SK-N-SH (cell line): Measurements from ENCODE around the gene SCYGR1. TPM values are rescaled to one million over a fixed set of nuclear protein-coding genes. Genes with fewer than 3 reads are reported as not detected.

Experiments used
- CTCF ChIA-PET: fragments of 300-600, 350-600 bp; formaldehyde crosslinking; extraction: SDS; loops from one replicate; lab custom pipeline; 2021; lab: Yijun Ruan, JAX
- POLR2A ChIA-PET: fragments of 350-600 bp; sonication (Branson Sonifier 250); formaldehyde crosslinking; extraction: SDS; loops from one replicate; lab custom pipeline; 2020; ENCODE audit warnings: antibody characterized with exemption, inconsistent platforms; lab: Yijun Ruan, JAX
- DNase-seq: peaks from one replicate; pipeline ENCODE4 v3.0.0; 2012
- H2AFZ ChIP-seq: fragments of 200-600 bp; sonication (generic); 2 replicates; pipeline ENCODE4 v1.8.1; 2016; ENCODE audit warnings: antibody characterized with exemption, mild to moderate bottlenecking, low read depth
- H3F3A ChIP-seq: fragments of 200-600 bp; sonication (generic); replicated peaks from 2 replicates; pipeline ENCODE3; 2016; ENCODE audit warnings: antibody characterized with exemption, mild to moderate bottlenecking; ENCODE audit not compliant: insufficient read depth
- H3K27ac ChIP-seq, 2 experiments: fragments of 200-500 bp in 1 of 2; fragments of 200-600 bp in 1 of 2; sonication (Bioruptor generic) in 1 of 2; sonication (generic), shearing (Covaris generic) in 1 of 2; 2 replicates each; pipeline versions ENCODE4 v1.5.1 to v1.6.1; 2014 to 2016; ENCODE audit warnings: low read depth in 2 of 2, inconsistent platforms in 1 of 2, low read length in 1 of 2, mild to moderate bottlenecking in 1 of 2, mixed read lengths in 1 of 2
- H3K27me3 ChIP-seq: fragments of 200-600 bp; sonication (generic), shearing (Covaris generic); 2 replicates; pipeline ENCODE4 v1.6.1; 2016; ENCODE audit warnings: mixed run types; ENCODE audit not compliant: insufficient read depth
- H3K36me3 ChIP-seq, 2 experiments: fragments of 200-500 bp in 1 of 2; fragments of 200-600 bp in 1 of 2; sonication (Bioruptor generic) in 1 of 2; sonication (generic) in 1 of 2; replicated peaks in 1 of 2; 2 replicates each; pipeline versions ENCODE3 to v1.5.1; 2014 to 2016; ENCODE audit warnings: low read length in 1 of 2, mild to moderate bottlenecking in 1 of 2; ENCODE audit not compliant: insufficient read depth in 2 of 2, control insufficient read depth in 1 of 2
- H3K4me1 ChIP-seq, 2 experiments: fragments of 200-500 bp in 1 of 2; fragments of 200-600 bp in 1 of 2; sonication (Bioruptor generic) in 1 of 2; sonication (generic), shearing (Covaris generic) in 1 of 2; 2 replicates each; pipeline versions ENCODE4 v1.5.1 to v1.6.1; 2014 to 2016; ENCODE audit warnings: low read depth in 1 of 2, low read length in 1 of 2, mixed run types in 1 of 2; ENCODE audit not compliant: insufficient read depth in 2 of 2, control insufficient read depth in 1 of 2
- H3K4me2 ChIP-seq: fragments of 200-600 bp; sonication (generic), shearing (Covaris generic); 2 replicates; pipeline ENCODE4 v1.6.1; 2017; ENCODE audit warnings: mixed run types
- H3K4me3 ChIP-seq, 2 experiments: fragments of 200-500 bp in 1 of 2; fragments of 200-600 bp in 1 of 2; sonication (Bioruptor generic) in 1 of 2; sonication (generic), shearing (Covaris generic) in 1 of 2; 2 replicates each; pipeline versions ENCODE4 v1.5.1 to v1.8.1; 2014 to 2016; ENCODE audit warnings: low read depth in 2 of 2, inconsistent platforms in 1 of 2, low read length in 1 of 2, mild to moderate bottlenecking in 1 of 2, mixed read lengths in 1 of 2, moderate library complexity in 1 of 2
- H3K79me2 ChIP-seq: fragments of 200-600 bp; sonication (generic); 2 replicates; pipeline ENCODE4 v1.8.1; 2017; ENCODE audit warnings: mild to moderate bottlenecking; ENCODE audit not compliant: insufficient read depth
- H3K9ac ChIP-seq: fragments of 200-600 bp; sonication (generic); 2 replicates; pipeline ENCODE4 v1.6.1; 2017; ENCODE audit warnings: mixed run types
- H3K9me2 ChIP-seq: fragments of 200-600 bp; sonication (generic); 2 replicates; pipeline ENCODE4 v1.6.1; 2017; ENCODE audit warnings: mixed run types
- H3K9me3 ChIP-seq: fragments of 200-600 bp; sonication (generic); 2 replicates; pipeline ENCODE4 v1.6.1; 2017; ENCODE audit warnings: mixed run types, mild to moderate bottlenecking, moderate library complexity
- H4K20me1 ChIP-seq: fragments of 200-600 bp; sonication (generic); 2 replicates; pipeline ENCODE4 v1.6.1; 2017; ENCODE audit warnings: mild to moderate bottlenecking, mixed run types; ENCODE audit not compliant: insufficient read depth
- CHD2 ChIP-seq: fragments of 150-350 bp; IDR thresholded peaks from 2 replicates; pipeline ENCODE4 v1.6.1; 2018; ENCODE audit warnings: low read length; ENCODE audit not compliant: partially characterized antibody
- EP300 ChIP-seq, 2 experiments: IDR thresholded peaks; 2 replicates each; pipeline versions ENCODE4 v1.4.0 to v1.6.1; 2012; ENCODE audit warnings: borderline replicate concordance in 1 of 2, low read depth in 1 of 2, low read length in 1 of 2
- EZH2phosphoT487 ChIP-seq: fragments of 200-600 bp; sonication (generic); IDR thresholded peaks from 2 replicates; pipeline ENCODE4 v1.6.1; 2017; ENCODE audit warnings: low read depth, mixed run types, mild to moderate bottlenecking, antibody characterized with exemption, moderate library complexity, borderline replicate concordance
- FOSL2 ChIP-seq: IDR thresholded peaks from 2 replicates; pipeline ENCODE4 v1.4.0; 2012; ENCODE audit warnings: low read depth, mild to moderate bottlenecking, moderate library complexity, borderline replicate concordance
- FOXJ3 ChIP-seq: sonication (generic); formaldehyde crosslinking; IDR thresholded peaks from 2 replicates; pipeline ENCODE4 v1.5.1; 2020; ENCODE audit warnings: mild to moderate bottlenecking, missing genetic modification reagents
- GATA2 ChIP-seq: sonication (generic); formaldehyde crosslinking; IDR thresholded peaks from 2 replicates; pipeline ENCODE4 v1.5.0; 2020; ENCODE audit warnings: mild to moderate bottlenecking, missing genetic modification reagents
- MXI1 ChIP-seq: IDR thresholded peaks from 2 replicates; pipeline ENCODE4 v1.6.1; 2012; ENCODE audit warnings: mild to moderate bottlenecking, low read depth, low read length, improper control_type of control experiment
- POLR2AphosphoS5 ChIP-seq: IDR thresholded peaks from 2 replicates; pipeline ENCODE4 v1.6.1; 2012; ENCODE audit warnings: low read depth, low read length
- RAD21 ChIP-seq: IDR thresholded peaks from 2 replicates; pipeline ENCODE4 v1.6.1; 2012; ENCODE audit warnings: mild to moderate bottlenecking, low read length
- RFX5 ChIP-seq: IDR thresholded peaks from 2 replicates; pipeline ENCODE4 v1.6.1; 2012; ENCODE audit warnings: mild to moderate bottlenecking, improper control_type of control experiment, low read length
- RXRA ChIP-seq: IDR thresholded peaks from 2 replicates; pipeline ENCODE4 v1.4.0; 2012; ENCODE audit warnings: low read depth, mild to moderate bottlenecking, borderline replicate concordance
- SMC3 ChIP-seq: IDR thresholded peaks from 2 replicates; pipeline ENCODE4 v1.6.1; 2012; ENCODE audit warnings: low read depth, low read length, improper control_type of control experiment
- TCF12 ChIP-seq: IDR thresholded peaks from 2 replicates; pipeline ENCODE4 v1.4.0; 2012
- TEAD4 ChIP-seq: IDR thresholded peaks from 2 replicates; pipeline ENCODE4 v1.4.0; 2012; ENCODE audit warnings: mild to moderate bottlenecking, borderline replicate concordance; ENCODE audit not compliant: insufficient read depth
- YY1 ChIP-seq: IDR thresholded peaks from 2 replicates; pipeline ENCODE4 v1.4.0; 2012; ENCODE audit warnings: low read depth, mild to moderate bottlenecking
- WGBS: methylation state at CpG from one replicate; pipeline ENCODE4 v1.1.6; 2017; ENCODE audit warnings: low lambda C conversion rate; 5-methylcytosine and 5-hydroxymethylcytosine counted together
- polyA plus RNA-seq, 3 experiments: library from polyadenylated mRNA; depleted of rRNA; stranded (reverse); fragments of >200 nt; gene quantifications; 2 replicates each; pipeline ENCODE4 v1.2.3, GENCODE V29; 2012
- TF ChIP-seq, protein P1 (sequence below): IDR thresholded peaks from 2 replicates; pipeline ENCODE4 v1.4.0; 2012; ENCODE audit warnings: low read depth, borderline replicate concordance
- TF ChIP-seq, protein P2 (sequence below): IDR thresholded peaks from 2 replicates; pipeline ENCODE4; 2012
- TF ChIP-seq, protein P3 (sequence below): fragments of 150-350 bp; IDR thresholded peaks from 2 replicates; pipeline ENCODE4 v1.6.1; 2017; ENCODE audit warnings: antibody characterized with exemption, low read length, low read depth, borderline replicate concordance
- TF ChIP-seq, protein P4 (sequence below): IDR thresholded peaks from 2 replicates; pipeline ENCODE4 v1.4.0; 2012; ENCODE audit warnings: low read depth, borderline replicate concordance

Gene SCYGR1
- polyA plus RNA-seq, 1 of the 3 experiments (the other 2 are of a cell fraction): not detected

DNA sequence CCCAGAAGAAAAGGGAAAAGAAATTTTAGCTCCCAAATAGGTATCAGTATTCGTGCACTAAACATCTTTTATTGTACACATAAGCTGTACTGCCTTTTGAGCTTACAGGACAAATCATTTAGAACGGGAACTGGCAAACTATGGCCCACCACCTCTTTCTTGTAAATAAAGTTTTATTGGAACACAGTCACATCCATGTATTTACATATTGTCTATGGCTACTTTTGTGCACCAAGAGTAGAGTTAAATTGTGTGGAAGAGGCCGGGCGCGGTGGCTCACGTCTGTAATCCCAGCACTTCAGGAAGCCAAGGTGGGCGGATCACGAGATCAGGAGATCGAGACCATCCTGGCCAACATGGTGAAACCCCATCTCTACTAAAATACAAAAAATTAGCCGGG, 14.4 kb downstream of the SCYGR1 start:
- TF ChIP-seq, protein P1, sequence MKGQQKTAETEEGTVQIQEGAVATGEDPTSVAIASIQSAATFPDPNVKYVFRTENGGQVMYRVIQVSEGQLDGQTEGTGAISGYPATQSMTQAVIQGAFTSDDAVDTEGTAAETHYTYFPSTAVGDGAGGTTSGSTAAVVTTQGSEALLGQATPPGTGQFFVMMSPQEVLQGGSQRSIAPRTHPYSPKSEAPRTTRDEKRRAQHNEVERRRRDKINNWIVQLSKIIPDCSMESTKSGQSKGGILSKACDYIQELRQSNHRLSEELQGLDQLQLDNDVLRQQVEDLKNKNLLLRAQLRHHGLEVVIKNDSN: no peak
- TF ChIP-seq, protein P2, sequence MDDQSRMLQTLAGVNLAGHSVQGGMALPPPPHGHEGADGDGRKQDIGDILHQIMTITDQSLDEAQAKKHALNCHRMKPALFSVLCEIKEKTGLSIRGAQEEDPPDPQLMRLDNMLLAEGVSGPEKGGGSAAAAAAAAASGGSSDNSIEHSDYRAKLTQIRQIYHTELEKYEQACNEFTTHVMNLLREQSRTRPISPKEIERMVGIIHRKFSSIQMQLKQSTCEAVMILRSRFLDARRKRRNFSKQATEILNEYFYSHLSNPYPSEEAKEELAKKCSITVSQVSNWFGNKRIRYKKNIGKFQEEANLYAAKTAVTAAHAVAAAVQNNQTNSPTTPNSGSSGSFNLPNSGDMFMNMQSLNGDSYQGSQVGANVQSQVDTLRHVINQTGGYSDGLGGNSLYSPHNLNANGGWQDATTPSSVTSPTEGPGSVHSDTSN: no peak
- no peak for TF ChIP-seq CHD2
- TF ChIP-seq, protein P3, sequence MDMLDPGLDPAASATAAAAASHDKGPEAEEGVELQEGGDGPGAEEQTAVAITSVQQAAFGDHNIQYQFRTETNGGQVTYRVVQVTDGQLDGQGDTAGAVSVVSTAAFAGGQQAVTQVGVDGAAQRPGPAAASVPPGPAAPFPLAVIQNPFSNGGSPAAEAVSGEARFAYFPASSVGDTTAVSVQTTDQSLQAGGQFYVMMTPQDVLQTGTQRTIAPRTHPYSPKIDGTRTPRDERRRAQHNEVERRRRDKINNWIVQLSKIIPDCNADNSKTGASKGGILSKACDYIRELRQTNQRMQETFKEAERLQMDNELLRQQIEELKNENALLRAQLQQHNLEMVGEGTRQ: no peak
- TF ChIP-seq GATA2 (CRISPR knock-in tag): no peak
- TF ChIP-seq MXI1: no peak
- no peak for TF ChIP-seq RXRA
- TF ChIP-seq FOXJ3 (CRISPR knock-in tag): no peak
- WGBS: 94% methylated on average over 10 of the region's 10 CpGs
- no peaks in the 10 kb centered on the region for H3K27me3 ChIP-seq
- no peak overlapping the region for H3K4me3 ChIP-seq
- H3K9me3 ChIP-seq: no peaks in the 10 kb centered on the region
- H3K9ac ChIP-seq: no peak overlapping the region
- POLR2A ChIA-PET: no interaction called here
- H4K20me1 ChIP-seq: no peaks in the 10 kb centered on the region
- no peaks in the 10 kb centered on the region for H3K36me3 ChIP-seq
- no peak overlapping the region for H3K4me2 ChIP-seq
- CTCF ChIA-PET: interaction anchor here (1.1 kb wide), 1 partner anchor 135 kb away, joined by 3 read pairs; no protein-coding TSS in a partner anchor
- H3K4me1 ChIP-seq: peaks cover 4 to 56% of the 10 kb centered on the region in 2 experiments; a peak in 3 of 4 replicates
- no peak for DNase-seq
- H3K27ac ChIP-seq: no peak overlapping the region
- peaks cover 26% of the 10 kb centered on the region for H3F3A ChIP-seq
- H3K79me2 ChIP-seq: no peaks in the 10 kb centered on the region
- H2AFZ ChIP-seq: no peak overlapping the region
- no peaks in the 10 kb centered on the region for H3K9me2 ChIP-seq

DNA sequence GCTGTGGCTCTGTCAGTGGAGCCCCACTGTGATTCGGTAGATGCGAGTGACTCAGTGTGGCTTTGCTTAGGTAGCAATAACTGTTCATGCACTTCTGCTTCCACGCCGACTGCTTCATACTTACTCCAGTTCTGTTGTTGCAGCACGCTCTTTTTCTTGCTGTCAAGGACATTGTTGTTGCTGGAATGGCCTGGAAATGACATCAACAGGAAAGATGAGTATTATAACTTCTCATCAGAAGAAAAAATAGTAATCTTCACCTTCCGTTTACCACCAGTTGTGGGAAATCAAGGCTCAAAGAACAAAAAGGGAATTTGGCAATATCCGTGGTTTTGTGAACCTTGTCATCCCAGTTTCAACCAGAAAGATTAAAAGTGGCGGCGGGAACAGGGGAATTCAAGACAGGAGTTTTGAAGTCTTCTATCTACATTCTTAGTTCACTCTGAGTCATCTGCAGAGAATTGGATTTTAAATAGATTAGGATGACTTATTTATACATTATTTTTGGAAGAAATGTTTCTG, 16.9 kb downstream of the SCYGR1 start:
- ChIA-PET POLR2A (no interaction called here), CTCF (no interaction called here)
- Histone ChIP-seq H4K20me1 (no peaks in the 10 kb centered on the region), H3K27ac (peak overlapping the region in 1 of 2 experiments; percentile 73; a peak in 2 of 4 replicates), H3K9me3 (no peaks in the 10 kb centered on the region), H3K79me2 (no peaks in the 10 kb centered on the region), H3K4me2 (peak overlapping the region; percentile 45), H3K9ac (peak overlapping the region; percentile 48; the same call in 1 of the 2 replicates), H3K4me3 (peak overlapping the region in 1 of 2 experiments; percentile 14; a peak in 1 of 4 replicates), H3F3A (peaks cover 39% of the 10 kb centered on the region), H3K9me2 (no peaks in the 10 kb centered on the region), H3K27me3 (no peaks in the 10 kb centered on the region), H3K4me1 (peaks cover 8 to 42% of the 10 kb centered on the region in 2 experiments), H2AFZ (peak overlapping the region; percentile 80), H3K36me3 (no peaks in the 10 kb centered on the region)
- no peak for DNase-seq
- WGBS: 45% methylated on average over 9 of the region's 9 CpGs
- no peak for TF ChIP-seq MXI1
- no peak for TF ChIP-seq RFX5
- no peak for TF ChIP-seq YY1
- no peak for TF ChIP-seq SMC3
- TF ChIP-seq, protein P2: peak; percentile 78
- TF ChIP-seq, protein P3: no peak
- TF ChIP-seq RAD21: no peak
- TF ChIP-seq EZH2phosphoT487: no peak
- TF ChIP-seq CHD2: no peak
- TF ChIP-seq TCF12: peak; percentile 51
- TF ChIP-seq TEAD4: peak; percentile 69; the same call in 1 of the 2 replicates
- peak; percentile 66 for TF ChIP-seq FOSL2
- TF ChIP-seq, protein P4, sequence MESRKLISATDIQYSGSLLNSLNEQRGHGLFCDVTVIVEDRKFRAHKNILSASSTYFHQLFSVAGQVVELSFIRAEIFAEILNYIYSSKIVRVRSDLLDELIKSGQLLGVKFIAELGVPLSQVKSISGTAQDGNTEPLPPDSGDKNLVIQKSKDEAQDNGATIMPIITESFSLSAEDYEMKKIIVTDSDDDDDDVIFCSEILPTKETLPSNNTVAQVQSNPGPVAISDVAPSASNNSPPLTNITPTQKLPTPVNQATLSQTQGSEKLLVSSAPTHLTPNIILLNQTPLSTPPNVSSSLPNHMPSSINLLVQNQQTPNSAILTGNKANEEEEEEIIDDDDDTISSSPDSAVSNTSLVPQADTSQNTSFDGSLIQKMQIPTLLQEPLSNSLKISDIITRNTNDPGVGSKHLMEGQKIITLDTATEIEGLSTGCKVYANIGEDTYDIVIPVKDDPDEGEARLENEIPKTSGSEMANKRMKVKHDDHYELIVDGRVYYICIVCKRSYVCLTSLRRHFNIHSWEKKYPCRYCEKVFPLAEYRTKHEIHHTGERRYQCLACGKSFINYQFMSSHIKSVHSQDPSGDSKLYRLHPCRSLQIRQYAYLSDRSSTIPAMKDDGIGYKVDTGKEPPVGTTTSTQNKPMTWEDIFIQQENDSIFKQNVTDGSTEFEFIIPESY: no peak
- TF ChIP-seq EP300 (IDR thresholded peaks at IDR 0.05; ENCODE audit: borderline replicate concordance in 1 of 2, low read depth in 1 of 2, low read length in 1 of 2): peak in 1 of 2 experiments; percentile 47; a peak in 1 of 4 replicates
- TF ChIP-seq POLR2AphosphoS5: no peak; the same call in 1 of the 2 replicates
